OCI-LY3 (cell line): ENCODE data around the gene SYT11.

Experiments used
- H2AFZ ChIP-seq: fragments of 200-600, 300-600 bp; shearing (Covaris generic); 2 replicates; pipeline ENCODE4 v1.6.0; 2014; ENCODE audit warnings: antibody characterized with exemption, low read depth, low read length
- H3K27ac ChIP-seq: fragments of 200-600, 300-600 bp; sonication (generic); 2 replicates; pipeline ENCODE4 v1.5.1; 2014; ENCODE audit warnings: mild to moderate bottlenecking, low read length, moderate library complexity, mixed read lengths
- H3K27me3 ChIP-seq: fragments of 200-600, 300-600 bp; sonication (generic); 2 replicates; pipeline ENCODE4 v1.6.1; 2014; ENCODE audit warnings: low read depth, low read length, mixed read lengths
- H3K36me3 ChIP-seq: fragments of 200-600, 300-600 bp; sonication (generic); replicated peaks from 2 replicates; pipeline ENCODE3; 2014; ENCODE audit warnings: low read depth, low read length, mixed read lengths
- H3K4me1 ChIP-seq: fragments of 300-600, 200-600 bp; sonication (generic); 2 replicates; pipeline ENCODE4 v1.6.1; 2014; ENCODE audit warnings: low read length, mixed read lengths
- H3K4me2 ChIP-seq: fragments of 200-600, 300-600 bp; sonication (generic); 2 replicates; pipeline ENCODE4 v1.6.1; 2014; ENCODE audit warnings: low read length, mixed read lengths
- H3K4me3 ChIP-seq: fragments of 300-600, 200-600 bp; sonication (generic); 2 replicates; pipeline ENCODE4 v1.5.1; 2014; ENCODE audit warnings: antibody characterized with exemption, mild to moderate bottlenecking, low read length, moderate library complexity
- H3K79me2 ChIP-seq: fragments of 300-600, 200-600 bp; shearing (Covaris generic); 2 replicates; pipeline ENCODE4 v1.6.1; 2014; ENCODE audit warnings: mild to moderate bottlenecking, low read length, mixed read lengths
- H3K9ac ChIP-seq: fragments of 300-600, 200-600 bp; shearing (Covaris generic); 2 replicates; pipeline ENCODE4 v1.6.0; 2014; ENCODE audit warnings: mild to moderate bottlenecking, low read length, moderate library complexity
- H3K9me3 ChIP-seq: fragments of 200-600, 300-600 bp; shearing (Covaris generic); 2 replicates; pipeline ENCODE4 v1.6.1; 2014; ENCODE audit warnings: low read length, mixed read lengths; ENCODE audit not compliant: insufficient read depth
- H4K20me1 ChIP-seq: fragments of 200-600, 300-600 bp; sonication (generic); 2 replicates; pipeline ENCODE4 v1.6.1; 2016; ENCODE audit warnings: low read length, mixed read lengths; ENCODE audit not compliant: insufficient read depth
- EZH2phosphoT487 ChIP-seq: fragments of 200-600 bp; shearing (Covaris generic); IDR thresholded peaks from 2 replicates; pipeline ENCODE4 v1.6.1; 2018; ENCODE audit warnings: antibody characterized with exemption, mixed run types, low read depth
- TF ChIP-seq, protein P1 (sequence below): fragments of 200-600, 300-600 bp; sonication (generic); IDR thresholded peaks from 2 replicates; pipeline ENCODE4 v1.5.1; 2014; ENCODE audit warnings: antibody characterized with exemption, low read length, low read depth

SYT11 gene

DNA sequence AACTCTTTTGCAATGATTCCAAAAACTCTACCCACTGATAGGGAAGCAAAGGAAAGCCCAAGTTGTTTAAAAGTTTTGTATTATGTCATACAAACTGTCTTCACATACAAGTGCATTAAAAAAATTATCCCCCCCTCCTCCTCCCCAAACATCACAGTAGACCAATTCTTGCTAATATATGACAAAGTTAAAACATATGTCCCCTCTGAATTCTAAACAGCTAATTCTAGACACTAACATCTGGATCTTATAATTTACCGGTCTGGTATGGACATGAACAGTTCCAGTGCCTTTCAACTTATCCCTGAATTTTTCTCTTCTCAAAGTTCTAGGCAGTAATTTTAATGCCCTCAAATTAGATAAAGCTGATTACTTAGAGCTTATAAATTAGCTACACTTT lies 38.4 kb downstream of the SYT11 start:
- Histone ChIP-seq H3K36me3 (peaks cover 34% of the 10 kb centered on the region), H3K79me2 (no peaks in the 10 kb centered on the region), H3K4me3 (no peak overlapping the region), H3K4me2 (no peak overlapping the region), H3K27me3 (no peaks in the 10 kb centered on the region), H3K9ac (no peak overlapping the region), H3K27ac (no peak overlapping the region), H2AFZ (no peak overlapping the region), H3K9me3 (no peaks in the 10 kb centered on the region), H4K20me1 (peaks cover 4% of the 10 kb centered on the region; the same call in 1 of the 2 replicates), H3K4me1 (no peaks in the 10 kb centered on the region)
- TF ChIP-seq, protein P1, sequence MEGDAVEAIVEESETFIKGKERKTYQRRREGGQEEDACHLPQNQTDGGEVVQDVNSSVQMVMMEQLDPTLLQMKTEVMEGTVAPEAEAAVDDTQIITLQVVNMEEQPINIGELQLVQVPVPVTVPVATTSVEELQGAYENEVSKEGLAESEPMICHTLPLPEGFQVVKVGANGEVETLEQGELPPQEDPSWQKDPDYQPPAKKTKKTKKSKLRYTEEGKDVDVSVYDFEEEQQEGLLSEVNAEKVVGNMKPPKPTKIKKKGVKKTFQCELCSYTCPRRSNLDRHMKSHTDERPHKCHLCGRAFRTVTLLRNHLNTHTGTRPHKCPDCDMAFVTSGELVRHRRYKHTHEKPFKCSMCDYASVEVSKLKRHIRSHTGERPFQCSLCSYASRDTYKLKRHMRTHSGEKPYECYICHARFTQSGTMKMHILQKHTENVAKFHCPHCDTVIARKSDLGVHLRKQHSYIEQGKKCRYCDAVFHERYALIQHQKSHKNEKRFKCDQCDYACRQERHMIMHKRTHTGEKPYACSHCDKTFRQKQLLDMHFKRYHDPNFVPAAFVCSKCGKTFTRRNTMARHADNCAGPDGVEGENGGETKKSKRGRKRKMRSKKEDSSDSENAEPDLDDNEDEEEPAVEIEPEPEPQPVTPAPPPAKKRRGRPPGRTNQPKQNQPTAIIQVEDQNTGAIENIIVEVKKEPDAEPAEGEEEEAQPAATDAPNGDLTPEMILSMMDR: no peak
- TF ChIP-seq EZH2phosphoT487: no peak

DNA sequence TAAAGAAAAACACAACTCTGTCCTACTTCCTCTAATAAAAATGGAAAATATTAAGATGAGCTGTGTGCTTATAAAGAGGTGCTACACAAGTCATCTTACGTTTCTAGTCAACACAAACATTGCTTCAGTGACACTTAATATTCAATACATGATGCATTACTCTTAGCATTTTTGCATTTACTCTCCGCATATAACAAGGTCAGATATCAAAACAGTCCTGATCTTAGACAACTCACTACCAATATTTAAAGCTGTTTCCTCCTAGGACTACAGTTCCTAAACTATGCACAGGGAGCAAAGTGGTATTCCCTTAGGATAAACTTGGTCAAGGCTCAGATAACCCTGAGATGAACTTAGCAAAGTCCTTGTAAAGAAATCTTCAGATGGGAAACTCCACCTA lies 39.5 kb downstream of the SYT11 start:
- Histone ChIP-seq H4K20me1 (no peaks in the 10 kb centered on the region), H3K4me3 (no peak overlapping the region), H3K27me3 (no peaks in the 10 kb centered on the region), H2AFZ (no peak overlapping the region), H3K9me3 (no peaks in the 10 kb centered on the region), H3K4me2 (no peak overlapping the region), H3K9ac (no peak overlapping the region), H3K36me3 (peaks cover 38% of the 10 kb centered on the region), H3K27ac (no peak overlapping the region), H3K79me2 (no peaks in the 10 kb centered on the region), H3K4me1 (no peaks in the 10 kb centered on the region)
- TF ChIP-seq EZH2phosphoT487: no peak
- TF ChIP-seq, protein P1: no peak

DNA sequence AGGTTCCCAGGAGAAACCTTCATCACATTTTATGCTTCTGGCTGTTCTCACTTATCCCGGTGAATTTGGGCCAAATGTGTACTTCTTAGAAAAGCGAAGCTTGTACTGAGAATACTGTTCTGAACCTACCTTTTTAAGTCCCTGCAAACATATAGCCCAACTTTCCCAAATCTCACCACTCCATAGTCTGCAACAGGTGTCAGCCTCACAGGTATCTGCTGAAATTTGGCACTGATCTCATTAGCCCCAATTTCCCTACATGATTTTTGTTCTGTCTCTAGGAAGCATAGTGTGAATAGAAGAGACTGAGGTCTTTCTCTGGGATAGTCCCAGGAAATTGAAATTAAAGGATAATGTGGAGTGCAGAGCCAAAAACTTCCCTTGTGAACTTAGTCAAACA lies 40.3 kb downstream of the SYT11 start:
- Histone ChIP-seq H3K9ac (no peak overlapping the region), H3K79me2 (no peaks in the 10 kb centered on the region), H3K27ac (no peak overlapping the region), H2AFZ (no peak overlapping the region), H3K4me1 (no peaks in the 10 kb centered on the region), H3K4me2 (no peak overlapping the region), H3K9me3 (no peaks in the 10 kb centered on the region), H3K27me3 (no peaks in the 10 kb centered on the region), H3K36me3 (peaks cover 46% of the 10 kb centered on the region), H3K4me3 (no peak overlapping the region), H4K20me1 (no peaks in the 10 kb centered on the region)
- TF ChIP-seq, protein P1: no peak
- TF ChIP-seq EZH2phosphoT487: no peak

- no peak overlapping the region for H3K4me3 ChIP-seq
- no peaks in the 10 kb centered on the region for H3K4me1 ChIP-seq
- H3K9ac ChIP-seq: no peak overlapping the region
- H3K27ac ChIP-seq: no peak overlapping the region
- no peak for TF ChIP-seq EZH2phosphoT487
- TF ChIP-seq, protein P1: no peak
- H2AFZ ChIP-seq: no peak overlapping the region
- H3K36me3 ChIP-seq: peaks cover 50% of the 10 kb centered on the region
- H3K27me3 ChIP-seq: no peaks in the 10 kb centered on the region
- H3K79me2 ChIP-seq: no peaks in the 10 kb centered on the region
- H3K4me2 ChIP-seq: no peak overlapping the region
- no peaks in the 10 kb centered on the region for H3K9me3 ChIP-seq
- no peaks in the 10 kb centered on the region for H4K20me1 ChIP-seq
Measured at GRCh38 chr1:155900161-155900560, 40.8 kb downstream of the SYT11 start.
